Esophagus mucosa (tissue), 1 donor: Measurements from ENCODE around the gene PVRIG. TPM values are rescaled to one million over a fixed set of nuclear protein-coding genes. Genes with fewer than 3 reads are reported as not detected.

Experiments
- total RNA-seq: library from RNA; stranded (reverse); gene quantifications from one replicate; pipeline ENCODE4 v1.2.4, GENCODE V29; 2023
- donor health status: DM: yes; HTN: yes; CAD: no.

Gene PVRIG
- total RNA-seq, 1 donor from 2014 or later = 0.36 TPM

Other genes with a start within 250 kb of the PVRIG start
- 10.8 TPM for gene AZGP1, start 243.9 kb upstream of the PVRIG start, total RNA-seq
- gene ZKSCAN1, start 204.4 kb upstream of the PVRIG start, total RNA-seq = 62.4 TPM
- 3.7 TPM for gene ZSCAN21, start 170.2 kb upstream of the PVRIG start, total RNA-seq
- 12.4 TPM for gene ZNF3, start 138.2 kb upstream of the PVRIG start, total RNA-seq
- gene COPS6, start 131.0 kb upstream of the PVRIG start, total RNA-seq = 95.0 TPM
- 53.0 TPM for gene MCM7, start 118.6 kb upstream of the PVRIG start, total RNA-seq
- 15.1 TPM for gene AP4M1, start 118.3 kb upstream of the PVRIG start, total RNA-seq
- gene TAF6, start 100.6 kb upstream of the PVRIG start, total RNA-seq = 23.3 TPM
- 3.4 TPM for gene CNPY4, start 100.3 kb upstream of the PVRIG start, total RNA-seq
- 1.7 TPM for gene MBLAC1, start 93.0 kb upstream of the PVRIG start, total RNA-seq
- gene LAMTOR4, start 71.0 kb upstream of the PVRIG start, total RNA-seq = 71.1 TPM
- 16.3 TPM for gene TRAPPC14, start 61.2 kb upstream of the PVRIG start, total RNA-seq
- gene GAL3ST4, start 51.3 kb upstream of the PVRIG start, total RNA-seq = 5.6 TPM
- gene GPC2, start 42.6 kb upstream of the PVRIG start, total RNA-seq = 0.20 TPM
- gene STAG3, start 42.0 kb upstream of the PVRIG start, total RNA-seq = 0.48 TPM
- gene SPDYE3, start 87.8 kb downstream of the PVRIG start, total RNA-seq = not detected
- gene PILRB, start 138.2 kb downstream of the PVRIG start, total RNA-seq = 15.0 TPM
- 2.7 TPM for gene PILRA, start 153.5 kb downstream of the PVRIG start, total RNA-seq
- gene ZCWPW1, start 208.8 kb downstream of the PVRIG start, total RNA-seq = 1.4 TPM
- 22.3 TPM for gene MEPCE, start 209.9 kb downstream of the PVRIG start, total RNA-seq
- gene PPP1R35, start 216.5 kb downstream of the PVRIG start, total RNA-seq = 27.4 TPM
- gene SPACDR, start 244.3 kb downstream of the PVRIG start, total RNA-seq = 0.24 TPM